DOHH2 (cell line): ENCODE results near the gene INO80.

ENCODE experiments used
- EZH2phosphoT487 ChIP-seq: fragments of 200-600 bp; sonication (generic); IDR thresholded peaks from 2 replicates; pipeline ENCODE4 v1.6.1; 2017; ENCODE audit warnings: borderline replicate concordance, mild to moderate bottlenecking, antibody characterized with exemption, low read length, moderate library complexity, mixed read lengths
- TF ChIP-seq, protein P1 (sequence below): fragments of 200-600 bp; sonication (generic); IDR thresholded peaks from one replicate; pipeline ENCODE4 v1.5.1; 2014; ENCODE audit warnings: antibody characterized with exemption, mild to moderate bottlenecking, low read depth, low read length; ENCODE audit not compliant: poor library complexity, severe bottlenecking

DNA sequence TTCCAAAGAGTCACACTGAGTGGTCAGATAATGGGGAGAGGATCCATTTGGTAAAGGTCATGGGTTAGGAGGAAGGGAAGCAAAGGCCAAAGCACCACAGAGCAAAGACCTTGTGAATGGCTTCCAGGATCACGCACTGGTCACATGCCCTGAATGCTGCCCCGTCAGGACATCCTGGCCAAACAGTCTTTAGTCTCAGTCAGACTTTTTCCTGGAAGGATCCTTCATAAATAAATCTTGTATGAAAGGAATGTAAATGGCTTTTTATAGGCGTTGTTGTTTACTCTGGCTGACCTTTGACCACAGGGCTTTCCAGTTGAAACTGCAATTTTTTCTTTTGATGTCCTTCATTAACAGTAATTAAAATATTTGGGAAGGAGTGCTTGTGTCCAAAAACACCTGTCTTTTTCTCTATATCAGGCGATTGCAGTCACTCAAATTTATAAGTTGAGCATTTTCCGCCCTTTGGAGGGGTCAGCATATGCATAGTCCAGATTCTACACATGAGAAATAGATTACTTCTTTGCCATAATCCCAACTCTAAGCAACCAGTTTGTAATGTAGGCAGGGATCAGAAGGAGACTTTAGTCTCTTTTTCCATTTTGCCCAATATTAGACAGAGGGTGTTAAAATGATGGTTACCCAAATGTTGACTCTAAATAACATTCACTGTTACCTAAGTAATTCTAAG is 114.4 kb downstream of the INO80 start:
- TF ChIP-seq, protein P1, sequence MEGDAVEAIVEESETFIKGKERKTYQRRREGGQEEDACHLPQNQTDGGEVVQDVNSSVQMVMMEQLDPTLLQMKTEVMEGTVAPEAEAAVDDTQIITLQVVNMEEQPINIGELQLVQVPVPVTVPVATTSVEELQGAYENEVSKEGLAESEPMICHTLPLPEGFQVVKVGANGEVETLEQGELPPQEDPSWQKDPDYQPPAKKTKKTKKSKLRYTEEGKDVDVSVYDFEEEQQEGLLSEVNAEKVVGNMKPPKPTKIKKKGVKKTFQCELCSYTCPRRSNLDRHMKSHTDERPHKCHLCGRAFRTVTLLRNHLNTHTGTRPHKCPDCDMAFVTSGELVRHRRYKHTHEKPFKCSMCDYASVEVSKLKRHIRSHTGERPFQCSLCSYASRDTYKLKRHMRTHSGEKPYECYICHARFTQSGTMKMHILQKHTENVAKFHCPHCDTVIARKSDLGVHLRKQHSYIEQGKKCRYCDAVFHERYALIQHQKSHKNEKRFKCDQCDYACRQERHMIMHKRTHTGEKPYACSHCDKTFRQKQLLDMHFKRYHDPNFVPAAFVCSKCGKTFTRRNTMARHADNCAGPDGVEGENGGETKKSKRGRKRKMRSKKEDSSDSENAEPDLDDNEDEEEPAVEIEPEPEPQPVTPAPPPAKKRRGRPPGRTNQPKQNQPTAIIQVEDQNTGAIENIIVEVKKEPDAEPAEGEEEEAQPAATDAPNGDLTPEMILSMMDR = no peak
- TF ChIP-seq EZH2phosphoT487 = no peak
